HTR-8/SVneo (cell line): ENCODE data around the gene SV2C.

Source experiments
- DNase-seq: peaks from one replicate; pipeline ENCODE4 v3.0.0; 2011; ENCODE audit warnings: low spot score, mixed read lengths; ENCODE audit not compliant: insufficient read length
- FAIRE-seq: peaks from 2 replicates; lab custom pipeline; 2011; peaks lifted over from hg19 to GRCh38; lab: Jason Lieb, UNC

The SV2C gene

GRCh38 chr5:76154009-76154690 lies 71.0 kb downstream of the SV2C start:
- no peak for DNase-seq

DNA sequence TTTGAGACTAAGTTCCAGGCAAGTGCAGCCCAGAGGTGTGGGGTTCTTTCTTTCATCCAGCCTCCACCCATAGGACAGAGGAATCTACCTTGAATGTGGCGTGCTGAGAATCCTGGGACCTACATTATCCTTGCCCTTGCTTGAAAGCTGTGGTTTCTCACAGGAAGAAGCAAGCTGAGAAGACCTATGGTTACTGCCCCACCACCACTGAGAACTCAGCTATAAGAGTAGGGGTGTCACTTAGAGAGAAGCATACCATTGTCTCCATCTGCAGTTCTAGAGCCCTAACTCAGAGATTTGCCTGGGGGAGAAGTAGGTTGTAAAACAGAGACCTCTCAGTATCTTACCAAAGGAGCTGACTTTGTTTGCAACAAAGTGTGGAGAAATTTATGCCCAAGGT lies 72.4 kb downstream of the SV2C start:
- no peak for FAIRE-seq
- DNase-seq, result no peak

More at GRCh38 chr5:76154009-76154690, 71.0 kb downstream of the SV2C start:
- no peak for FAIRE-seq

GRCh38 chr5:76162335-76162734 lies 79.2 kb downstream of the SV2C start:
- DNase-seq, result no peak
- FAIRE-seq, result no peak

GRCh38 chr5:76163111-76163628 lies 80.0 kb downstream of the SV2C start:
- DNase-seq, result no peak
- no peak for FAIRE-seq

DNA sequence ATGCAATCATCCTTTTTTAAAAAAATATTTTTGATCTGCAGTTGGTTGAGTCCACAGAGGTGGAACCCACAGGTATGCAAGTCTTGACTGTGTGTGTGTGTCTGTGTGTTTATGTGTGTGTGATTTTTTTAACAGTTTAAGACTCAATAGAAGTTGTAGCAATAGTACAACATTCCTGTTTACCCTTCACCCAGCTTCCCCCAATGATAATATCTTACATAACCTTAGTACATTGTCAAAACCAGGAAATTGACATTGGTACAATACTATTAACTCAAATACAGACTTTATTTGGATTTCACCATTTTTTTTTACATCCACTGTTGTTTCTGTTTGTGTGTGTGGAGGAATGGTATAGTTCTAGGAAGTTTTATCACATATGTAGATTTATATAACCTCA lies 81.8 kb downstream of the SV2C start:
- FAIRE-seq (no peak), DNase-seq (no peak)

- FAIRE-seq (no peak), DNase-seq (no peak)
These were observed 82.7 kb downstream of the SV2C start for GRCh38 chr5:76165711-76166374.

- no peak for DNase-seq
- no peak for FAIRE-seq
These were observed 83.8 kb downstream of the SV2C start for GRCh38 chr5:76166886-76167576.

DNA sequence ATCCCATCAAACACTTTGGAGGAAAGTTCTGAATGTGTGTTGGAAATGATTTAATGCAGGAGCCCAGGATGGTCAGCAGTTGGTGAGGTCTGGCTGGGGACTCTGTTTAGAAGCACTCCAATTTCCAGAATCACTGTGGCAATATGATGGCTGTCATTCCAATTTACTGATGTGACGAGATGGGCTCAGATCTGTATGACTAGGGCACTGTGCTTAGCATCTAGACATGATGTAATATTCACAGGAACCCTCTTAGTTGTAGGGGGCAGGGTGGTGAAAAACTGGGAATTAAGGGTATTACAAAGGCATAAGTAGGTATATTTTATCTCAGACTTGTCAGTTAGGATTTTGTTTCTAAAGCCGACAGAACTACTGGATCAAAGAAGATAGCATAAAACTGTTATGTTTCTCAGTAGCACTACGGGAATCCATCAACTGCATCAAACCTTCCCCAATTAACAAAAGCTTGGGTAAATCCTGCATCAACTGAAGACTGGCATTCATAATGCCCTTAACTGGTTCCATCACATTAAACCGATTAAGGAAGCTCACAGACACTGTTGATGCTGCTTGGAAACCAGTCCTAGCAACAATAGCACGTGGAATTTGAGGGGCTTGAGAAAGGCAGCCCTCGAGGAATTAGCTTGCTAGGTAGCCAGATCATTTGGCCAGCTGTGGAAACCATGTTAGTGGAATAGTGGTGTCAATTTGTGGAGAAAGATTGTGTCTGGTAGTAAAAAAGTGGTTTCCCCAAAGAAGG lies 86.1 kb downstream of the SV2C start:
- DNase-seq (no peak), FAIRE-seq (no peak)

- no peak for DNase-seq
- FAIRE-seq, result no peak
These were observed 90.9 kb downstream of the SV2C start for GRCh38 chr5:76174101-76174500.

DNA sequence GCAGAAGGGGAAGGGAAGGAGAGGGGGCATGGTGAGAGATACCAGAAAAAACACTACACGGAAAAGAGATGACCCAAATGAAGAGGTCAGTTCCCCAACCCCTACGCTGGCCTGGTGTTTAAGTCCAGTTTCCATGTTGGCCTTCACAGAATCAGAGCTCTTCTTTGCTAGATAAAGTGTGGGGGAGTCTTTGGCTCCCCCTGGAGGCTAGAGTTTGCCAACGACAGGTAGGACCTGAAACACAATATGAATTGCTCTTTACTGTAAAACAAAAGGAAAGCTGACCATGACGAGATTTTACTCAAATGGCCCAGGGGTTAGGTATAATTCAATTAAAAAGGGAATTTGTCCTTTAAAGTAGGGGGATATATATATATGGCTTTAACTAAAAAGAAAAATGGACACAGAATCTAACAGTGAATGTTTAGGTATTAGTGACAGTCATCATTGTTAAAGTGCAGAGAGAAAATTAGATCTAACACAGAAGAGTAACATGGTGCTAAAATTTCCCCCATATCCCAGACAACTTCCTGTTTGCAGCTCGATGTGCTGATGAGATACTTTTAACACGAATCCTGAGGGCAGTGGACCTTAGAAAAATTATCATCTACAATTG lies 92.0 kb downstream of the SV2C start:
- peak; percentile 57 for DNase-seq
- no peak for FAIRE-seq

DNA sequence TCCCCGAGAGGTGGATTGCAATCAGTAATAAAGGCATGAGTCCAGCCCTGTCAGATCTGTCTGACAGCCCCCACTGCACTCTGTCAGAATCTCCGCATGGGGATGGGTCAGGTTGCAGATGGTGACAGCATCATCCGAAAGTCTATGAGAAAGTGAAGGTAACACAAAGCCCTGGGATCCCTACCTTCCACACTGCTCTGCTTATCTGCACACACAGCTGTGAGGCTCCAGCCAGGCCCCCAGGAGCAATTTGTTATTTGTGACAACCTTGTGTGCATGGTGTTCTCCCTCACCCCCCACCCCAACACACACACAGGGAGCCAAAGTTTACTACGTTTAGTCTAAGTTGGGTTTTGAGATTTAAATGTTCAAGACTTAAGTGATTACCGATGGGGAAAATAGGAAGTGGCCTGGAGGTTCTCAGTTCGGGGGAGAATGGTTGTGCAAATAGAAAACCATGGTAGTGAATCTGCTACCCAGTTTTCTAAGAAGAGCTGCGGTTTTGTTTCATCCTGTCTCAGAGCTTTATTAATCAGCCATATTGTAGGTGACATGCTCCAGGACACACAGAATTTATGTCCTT lies 92.7 kb downstream of the SV2C start:
- FAIRE-seq, result no peak
- no peak for DNase-seq

GRCh38 chr5:76177978-76178377 lies 94.8 kb downstream of the SV2C start:
- DNase-seq, result no peak
- FAIRE-seq, result no peak

DNA sequence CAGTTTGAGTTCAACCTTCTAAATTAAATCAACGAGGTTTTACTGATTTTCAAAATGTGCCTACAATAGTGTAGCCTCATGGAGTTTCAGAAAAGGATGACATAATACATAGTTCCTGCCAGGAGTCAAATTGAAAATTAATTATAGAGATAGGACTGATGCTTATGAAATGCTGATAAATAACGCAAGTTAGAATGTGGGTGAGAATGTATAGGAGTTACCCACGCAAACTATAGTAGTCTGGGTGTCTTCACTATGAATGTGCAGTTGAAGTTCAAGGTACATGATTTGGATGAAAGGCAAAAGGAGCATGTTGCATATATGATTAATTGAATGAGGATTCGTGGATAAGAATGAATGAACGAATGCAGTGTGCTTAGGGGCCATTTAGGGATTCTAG lies 95.7 kb downstream of the SV2C start:
- no peak for FAIRE-seq
- no peak for DNase-seq

GRCh38 chr5:76180814-76181805 lies 97.9 kb downstream of the SV2C start:
- DNase-seq (no peak), FAIRE-seq (no peak)

- no peak for FAIRE-seq
- no peak for DNase-seq
These were observed 104.2 kb downstream of the SV2C start for GRCh38 chr5:76187386-76187785.

DNA sequence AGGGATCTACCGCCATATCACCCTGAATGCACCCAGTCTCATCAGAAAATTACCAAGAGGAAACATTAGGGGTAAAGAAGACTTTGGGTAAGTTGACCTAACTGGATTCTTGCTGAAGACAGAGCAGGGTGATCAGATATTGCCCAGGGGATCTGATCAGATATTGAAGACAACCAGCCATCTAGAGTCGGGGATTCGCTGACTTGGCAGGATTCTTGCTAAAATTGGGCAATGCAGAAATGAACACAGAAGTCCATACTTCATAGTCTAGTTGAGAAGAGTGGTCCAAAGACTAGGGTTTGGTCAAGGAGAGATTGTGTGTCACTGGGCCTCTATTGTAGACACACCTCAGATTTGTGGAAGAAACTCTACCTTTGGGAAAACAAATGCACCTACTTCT lies 107.2 kb downstream of the SV2C start:
- FAIRE-seq (no peak), DNase-seq (no peak)

DNA sequence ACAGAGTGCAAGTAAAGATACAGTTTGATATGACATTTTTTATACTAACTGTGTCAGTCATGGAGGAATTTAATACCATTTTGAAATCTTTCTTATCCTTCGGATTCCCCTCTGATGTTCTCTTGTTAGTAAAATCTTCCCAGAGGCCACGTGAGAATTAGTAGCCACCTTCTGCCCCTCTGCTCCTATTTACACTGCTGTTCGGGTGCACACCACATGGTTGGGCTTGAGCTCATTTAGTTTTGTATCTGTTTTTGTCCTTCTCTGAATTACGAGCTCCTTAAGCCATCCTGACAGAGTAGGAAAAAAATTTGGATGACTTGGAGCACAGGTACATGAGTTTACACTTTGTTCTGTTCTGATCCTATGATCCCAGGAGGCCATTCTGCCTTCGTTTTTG lies 109.7 kb downstream of the SV2C start:
- FAIRE-seq (no peak), DNase-seq (no peak)

GRCh38 chr5:76193635-76194034 lies 110.5 kb downstream of the SV2C start:
- FAIRE-seq, result no peak
- no peak for DNase-seq

DNA sequence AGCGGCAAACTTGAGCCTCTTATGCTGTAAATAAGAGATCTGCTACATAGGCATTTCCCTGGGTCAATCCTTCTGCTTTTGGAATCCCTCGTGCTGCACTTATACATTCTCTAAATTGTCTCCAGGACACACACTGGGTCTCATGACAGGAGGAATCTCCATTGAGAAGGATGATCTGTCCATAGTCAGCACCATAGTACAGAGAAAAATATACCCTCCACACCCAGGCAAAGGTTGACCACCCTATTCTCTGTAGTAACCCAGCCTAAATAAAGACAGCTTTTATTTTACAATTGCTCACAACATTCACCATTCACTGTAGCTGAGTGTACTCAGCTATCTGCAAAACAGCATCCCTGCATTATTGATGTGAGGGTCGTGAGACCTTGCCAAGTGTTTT lies 111.2 kb downstream of the SV2C start:
- no peak for FAIRE-seq
- no peak for DNase-seq
